ENCODE data around the gene POLR2C. TPM values are rescaled to one million over a fixed set of nuclear protein-coding genes. Genes with fewer than 3 reads are reported as not detected.

Gene POLR2C
- total RNA-seq, 1 donor from 2014 or later, result 37.3 TPM

DNA sequence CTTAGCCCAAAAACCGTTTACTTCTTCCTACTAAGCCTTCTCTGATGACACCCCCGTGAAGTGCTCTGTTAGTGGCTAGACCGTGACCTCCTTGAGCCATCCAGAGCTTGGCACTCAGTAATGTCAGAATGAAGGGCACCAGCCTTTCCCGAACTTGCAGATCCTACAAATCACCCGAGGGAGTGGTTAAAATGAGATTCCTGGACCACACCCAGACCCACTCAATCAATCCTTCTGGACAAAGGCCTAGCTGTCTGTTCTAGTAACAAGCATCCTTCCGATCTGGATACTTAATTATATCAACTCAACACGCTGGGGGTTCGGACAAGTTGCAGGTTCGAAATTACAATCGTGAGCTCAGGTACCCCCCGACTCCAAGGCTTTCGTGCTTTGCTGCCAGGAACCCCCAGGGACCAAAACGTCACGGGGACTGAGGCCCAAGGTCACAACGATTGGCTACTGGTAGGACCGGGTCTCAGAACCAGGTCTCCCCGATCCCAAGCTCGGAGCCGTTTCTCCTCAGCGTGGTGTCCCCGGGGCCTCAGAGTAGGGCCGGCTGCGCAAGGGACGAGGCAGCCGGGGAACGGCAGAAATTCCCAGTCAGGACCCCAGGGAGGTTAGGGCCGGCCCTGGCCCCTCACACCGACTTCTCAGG is 15.8 kb upstream of the POLR2C start:
- DNase-seq (no peak), ATAC-seq (peak; percentile 39)
- intact Hi-C loops (cut with micrococcal nuclease), result no loop called here

DNA sequence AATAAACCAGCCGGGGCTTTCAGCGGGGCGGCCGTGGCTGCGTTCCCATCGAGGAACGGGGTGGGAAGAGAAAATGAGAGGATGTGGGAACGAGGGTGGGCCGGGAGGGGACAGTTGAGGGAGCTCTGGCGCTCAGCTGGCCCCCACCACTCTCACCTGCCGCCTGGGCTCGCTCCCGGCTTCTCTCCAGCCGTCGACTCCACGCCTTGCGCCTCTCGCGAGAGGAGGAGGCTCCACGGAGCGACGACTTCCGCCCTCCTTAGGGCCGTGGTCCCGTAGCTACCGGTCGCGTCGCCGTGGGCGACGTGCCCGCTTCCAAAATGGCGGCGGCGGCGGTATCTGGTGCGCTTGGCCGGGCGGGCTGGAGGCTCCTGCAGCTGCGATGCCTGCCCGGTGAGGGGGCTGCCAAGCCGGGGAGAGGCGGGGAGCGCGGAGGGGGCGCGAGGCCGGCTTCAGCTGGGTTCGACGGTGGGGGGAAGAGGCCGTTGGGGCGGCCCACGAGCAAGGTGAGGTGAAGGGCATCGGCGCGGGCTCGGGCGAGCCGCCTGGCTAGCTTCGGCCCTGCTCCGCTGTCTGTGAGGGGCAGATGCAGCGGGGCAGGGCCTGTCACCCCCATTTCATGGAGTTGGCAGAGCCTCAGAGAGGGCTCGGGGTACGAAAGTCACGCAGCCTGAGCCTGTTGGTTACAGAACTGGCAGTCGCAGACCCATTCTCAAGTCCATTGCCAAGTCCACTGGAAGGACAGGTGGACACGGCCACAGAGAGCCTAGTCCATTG is 15.1 kb upstream of the POLR2C start, which contains the start of the genes CIAPIN1 and COQ9:
CIAPIN1 (minus strand) TSS at position 200 of the 777 bp plus-strand sequence. CDS start 6,457 bp downstream, outside the sequence.
COQ9 (plus strand) TSS at position 294 of the 777 bp plus-strand sequence; CDS start at position 321, 27 bp downstream.
- peak; percentile 99 for ATAC-seq
- intact Hi-C loops (cut with micrococcal nuclease), result no loop called here
- DNase-seq, result peak; percentile 98

DNA sequence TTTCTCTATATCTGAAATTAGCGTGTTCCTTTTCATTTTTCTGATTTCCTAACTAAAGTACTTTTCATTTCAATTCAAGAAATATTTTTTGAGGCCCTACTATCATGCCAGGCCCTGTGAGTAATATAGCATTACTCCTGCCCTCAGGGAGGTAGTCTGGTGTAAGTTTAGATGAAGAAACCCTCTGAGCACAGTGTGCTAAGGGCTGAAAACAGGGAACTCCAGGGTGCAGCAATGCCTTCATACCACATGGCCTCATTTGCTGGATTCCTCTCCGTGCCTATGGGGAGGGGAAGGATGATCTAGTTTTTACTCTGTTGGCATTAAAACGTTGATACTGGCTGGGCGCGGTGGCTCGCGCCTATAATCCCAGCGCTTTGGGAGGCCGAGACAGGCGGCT is 10.5 kb upstream of the POLR2C start:
- no peak for ATAC-seq
- intact Hi-C loops (cut with micrococcal nuclease), result no loop called here
- DNase-seq, result no peak

DNA sequence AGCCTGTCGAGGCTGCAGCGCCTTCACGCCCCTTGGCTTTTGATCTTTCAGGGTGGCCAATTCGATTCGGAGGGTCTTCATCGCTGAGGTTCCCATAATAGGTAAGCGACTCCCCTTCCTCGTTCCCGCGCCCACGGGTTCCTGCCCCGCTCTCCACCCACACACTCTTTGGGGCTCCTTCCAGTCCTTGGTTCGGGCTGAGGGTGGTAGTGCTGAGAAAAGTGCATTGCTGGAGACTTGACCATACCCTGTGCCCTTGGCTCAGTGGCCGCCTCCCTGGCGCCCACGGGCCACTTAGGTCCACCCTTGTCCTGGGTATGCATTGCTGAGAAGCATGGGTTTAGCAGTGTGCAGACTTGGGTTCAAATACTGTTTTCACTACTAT is 491 bp downstream of the POLR2C start:
- intact Hi-C loops (cut with micrococcal nuclease), result loop anchor here (10.0 kb wide), 1 partner anchor 52 kb away; no protein-coding TSS in a partner anchor
- ATAC-seq, result peak; percentile 29
- no peak for DNase-seq

DNA sequence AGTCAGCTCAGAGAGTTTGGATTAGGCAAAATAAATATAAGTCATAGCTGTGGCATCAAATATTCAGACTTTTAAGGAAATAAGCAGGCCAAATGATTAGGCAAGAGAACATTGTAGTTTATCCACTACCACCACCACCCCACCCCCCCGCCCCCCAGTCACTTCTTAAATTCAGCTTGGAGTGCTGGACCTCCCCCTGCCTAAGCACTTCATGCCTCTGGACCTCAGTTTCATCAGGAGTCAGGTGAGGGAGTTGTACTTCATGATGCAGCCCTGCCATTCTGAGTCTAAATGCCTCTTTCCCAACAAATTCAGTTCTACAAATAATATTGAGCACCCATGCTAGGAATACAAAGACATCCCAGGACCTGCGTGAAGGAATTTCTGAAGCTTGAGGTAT is 2.0 kb downstream of the POLR2C start:
- ATAC-seq (no peak), DNase-seq (no peak)
- intact Hi-C loops (cut with micrococcal nuclease), result loop anchor here (10.0 kb wide), 1 partner anchor 50 kb away; no protein-coding TSS in a partner anchor

DNA sequence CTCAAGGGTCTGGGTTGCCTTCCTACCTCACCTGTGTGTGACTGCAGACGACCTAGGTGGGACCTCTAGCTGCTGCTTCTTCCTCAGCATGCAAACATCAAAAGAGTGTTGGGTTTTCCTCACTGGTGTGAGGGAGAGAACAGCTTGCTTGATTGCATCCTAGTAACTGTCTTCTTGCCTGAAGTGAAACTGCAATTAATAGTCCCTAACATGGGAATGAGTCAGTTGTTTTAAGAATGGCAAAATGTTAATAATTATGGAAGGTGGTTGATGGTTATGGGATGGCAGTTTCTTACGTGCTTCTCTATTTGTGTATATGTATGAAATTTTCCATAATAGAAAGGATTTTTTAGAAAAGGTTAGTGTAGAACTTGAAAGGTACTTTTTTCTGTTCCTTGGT is 5.9 kb downstream of the POLR2C start:
- no peak for DNase-seq

DNA sequence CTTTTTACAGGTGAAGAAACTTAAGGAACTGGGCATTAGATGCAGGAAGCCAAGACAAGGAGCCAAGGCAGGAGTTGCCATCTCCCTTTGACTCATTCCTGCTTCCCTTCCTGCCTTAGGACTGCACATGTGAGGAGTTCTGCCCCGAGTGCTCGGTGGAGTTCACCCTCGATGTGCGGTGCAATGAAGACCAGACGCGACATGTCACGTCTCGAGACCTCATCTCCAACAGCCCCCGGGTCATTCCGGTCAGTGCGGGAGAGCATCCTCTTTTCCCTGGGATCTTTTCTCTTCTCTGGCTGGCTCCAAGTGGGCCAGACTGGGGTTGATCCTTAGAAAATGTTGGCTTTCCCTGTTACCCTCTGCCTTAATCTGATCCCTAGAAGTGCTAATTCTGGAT is 6.6 kb downstream of the POLR2C start:
- ATAC-seq, result no peak
- intact Hi-C loops (cut with micrococcal nuclease), result loop anchor here (10.0 kb wide), 1 partner anchor 46 kb away; no protein-coding TSS in a partner anchor
- DNase-seq, result no peak

More for the DNA sequence above, 5.9 kb downstream of the POLR2C start:
- ATAC-seq, result no peak
- intact Hi-C loops (cut with micrococcal nuclease), result loop anchor here (10.0 kb wide), 1 partner anchor 46 kb away; no protein-coding TSS in a partner anchor

DNA sequence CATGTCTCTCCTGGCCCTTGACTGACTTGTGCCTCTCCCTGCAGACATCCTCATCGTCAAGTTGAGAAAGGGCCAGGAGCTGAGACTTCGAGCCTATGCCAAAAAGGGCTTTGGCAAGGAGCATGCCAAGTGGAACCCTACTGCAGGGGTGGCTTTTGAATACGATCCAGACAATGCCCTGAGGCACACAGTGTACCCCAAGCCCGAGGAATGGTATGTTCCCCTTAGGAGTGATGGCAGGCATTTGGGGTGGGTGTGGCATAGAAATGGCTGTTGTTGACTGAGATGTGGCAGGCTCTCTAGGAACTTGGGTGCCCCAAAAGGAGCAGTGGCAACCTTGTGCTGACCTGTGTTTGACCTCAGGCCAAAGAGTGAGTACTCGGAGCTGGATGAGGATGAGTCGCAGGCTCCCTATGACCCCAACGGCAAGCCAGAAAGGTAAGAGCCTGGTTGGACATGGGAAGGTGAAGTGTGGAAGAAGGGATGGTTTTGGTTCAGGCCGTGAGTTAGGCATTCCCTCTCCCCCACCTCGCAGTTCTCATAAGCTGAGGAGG is 7.5 kb downstream of the POLR2C start:
- no peak for DNase-seq
- peak; percentile 34 for ATAC-seq
- intact Hi-C loops (cut with micrococcal nuclease), result loop anchor here (10.0 kb wide), 1 partner anchor 45 kb away; no protein-coding TSS in a partner anchor

DNA sequence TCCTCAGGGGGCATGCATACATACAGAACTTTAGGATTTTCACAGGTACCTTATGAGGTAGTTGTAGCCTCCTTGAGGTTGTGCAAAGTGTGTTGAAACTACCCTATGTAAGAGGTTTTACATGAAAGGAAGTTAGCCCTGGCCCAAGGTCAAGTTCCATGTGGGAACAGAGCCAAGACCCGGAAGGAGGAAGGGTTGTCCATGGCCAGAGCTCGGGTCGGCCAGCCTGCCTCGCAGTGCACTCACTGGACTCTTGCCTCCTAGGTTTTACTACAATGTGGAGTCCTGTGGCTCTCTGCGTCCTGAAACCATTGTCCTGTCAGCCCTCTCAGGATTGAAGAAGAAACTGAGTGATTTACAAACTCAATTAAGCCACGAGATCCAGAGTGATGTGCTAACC is 8.2 kb downstream of the POLR2C start:
- ATAC-seq, result peak; percentile 60
- intact Hi-C loops (cut with micrococcal nuclease), result no loop called here
- DNase-seq, result peak; percentile 72

DNA sequence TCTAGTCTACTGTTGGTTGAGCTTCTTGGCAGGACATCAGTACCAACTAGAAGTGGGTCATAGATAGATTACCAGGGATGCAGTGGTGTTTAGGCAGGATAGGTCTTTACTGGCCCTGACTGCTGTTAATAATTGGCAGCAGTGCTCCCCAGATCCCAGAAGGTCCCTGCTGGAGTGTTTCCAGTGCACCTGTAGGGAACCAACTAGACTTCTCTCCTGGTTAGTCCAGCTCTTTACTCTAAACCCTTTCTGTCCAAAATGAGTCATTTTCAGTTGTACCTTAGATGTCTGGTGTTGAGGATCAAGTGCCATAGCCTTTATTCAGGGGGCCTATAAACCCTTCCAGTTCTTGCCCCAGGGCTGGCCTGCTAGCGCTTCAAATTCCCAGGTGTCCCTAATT is 8.7 kb downstream of the POLR2C start:
- no peak for DNase-seq
- ATAC-seq, result no peak
- intact Hi-C loops (cut with micrococcal nuclease), result no loop called here

DNA sequence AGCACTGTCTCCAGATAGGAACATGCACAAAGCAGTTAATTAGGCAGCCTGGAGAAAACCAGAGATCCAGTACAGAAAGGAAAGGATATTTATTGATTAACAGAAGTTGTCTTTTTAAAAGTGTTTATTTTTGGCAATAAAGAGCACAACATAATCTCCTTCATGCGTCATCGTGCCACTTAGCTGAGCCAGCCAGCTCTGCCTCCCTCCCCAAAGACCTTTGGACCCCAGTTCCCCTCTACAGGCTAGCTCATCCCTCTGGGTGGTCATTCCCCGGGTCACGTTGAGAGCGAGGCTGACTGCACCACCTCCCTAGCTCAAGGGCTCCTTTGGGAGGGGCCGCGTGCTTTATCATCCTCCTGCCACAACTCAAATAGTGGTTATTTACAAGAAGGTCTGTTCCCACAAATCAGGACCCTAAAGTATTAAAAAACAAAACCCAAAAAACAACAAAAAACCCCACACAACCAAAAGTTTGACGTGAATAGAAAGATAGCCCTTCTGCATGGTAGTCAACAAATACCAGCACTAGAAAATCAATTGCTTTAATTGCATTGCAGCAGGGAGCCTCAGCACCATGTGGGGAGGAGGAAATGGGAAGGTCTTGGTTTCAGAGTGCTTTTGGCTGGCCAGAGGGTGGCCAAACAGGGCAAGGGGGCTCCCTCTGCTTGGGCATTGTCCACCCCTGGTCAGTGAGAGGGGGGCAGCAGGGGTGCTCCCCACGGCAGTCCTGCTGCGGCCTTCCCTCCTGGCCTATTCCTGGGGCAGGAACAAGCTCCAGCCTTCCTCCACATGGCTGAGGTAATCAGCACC is 9.6 kb downstream of the POLR2C start:
- DNase-seq (no peak), ATAC-seq (no peak)
- intact Hi-C loops (cut with micrococcal nuclease), result no loop called here

DNA sequence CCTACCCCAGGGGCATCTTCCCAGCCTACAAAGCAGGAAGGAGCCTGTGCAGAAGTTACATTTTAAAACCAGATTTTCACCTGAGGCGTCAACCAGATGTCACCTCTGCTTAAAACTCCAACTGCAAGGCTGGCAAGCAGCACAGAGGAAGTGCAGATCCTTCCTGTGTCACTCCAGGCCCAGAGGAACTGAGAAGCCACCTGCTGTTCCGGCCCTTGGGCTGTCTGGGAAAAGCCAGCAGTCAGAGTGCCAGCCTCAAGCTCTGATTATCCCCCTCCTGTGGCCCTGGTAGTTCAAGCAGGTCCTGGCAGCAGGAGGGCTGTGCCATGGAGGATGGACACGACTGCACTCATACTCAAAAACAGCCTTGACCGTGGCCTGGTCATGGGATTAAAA is 10.2 kb downstream of the POLR2C start:
- ATAC-seq (no peak), DNase-seq (no peak)
- intact Hi-C loops (cut with micrococcal nuclease), result no loop called here

DNA sequence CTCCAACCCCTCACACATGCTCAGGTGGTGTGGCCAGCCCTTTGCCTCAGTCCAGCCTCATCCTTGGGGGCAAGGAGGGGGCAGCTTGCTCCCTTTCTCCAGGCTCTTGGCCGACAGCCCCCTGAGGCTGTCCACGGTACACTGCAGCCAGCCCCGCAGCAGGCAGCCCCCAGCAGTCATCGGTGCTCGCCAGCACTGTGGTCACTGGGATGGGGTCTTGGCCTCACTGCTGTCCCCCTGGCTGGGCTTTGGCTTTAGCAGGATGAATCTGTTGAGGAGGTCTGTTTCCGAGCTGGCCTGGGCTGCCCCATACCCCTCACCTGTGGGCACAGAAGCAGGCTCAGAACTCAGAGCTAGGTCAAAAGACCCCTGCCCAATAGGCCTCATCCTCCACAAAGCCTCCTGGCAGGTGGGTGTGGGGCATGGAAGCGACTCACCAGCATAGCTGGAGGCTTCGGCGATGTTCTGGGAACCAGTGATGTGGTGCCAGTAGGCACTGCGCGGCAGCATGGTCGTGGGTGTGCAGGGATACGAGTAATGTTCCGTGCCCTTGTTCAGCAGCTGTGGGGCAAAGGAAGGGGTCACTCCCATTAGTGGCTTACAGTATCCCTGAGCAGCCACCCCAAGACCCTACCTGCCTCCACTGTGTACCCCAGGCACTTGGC is 10.8 kb downstream of the POLR2C start:
- ATAC-seq, result no peak

DNA sequence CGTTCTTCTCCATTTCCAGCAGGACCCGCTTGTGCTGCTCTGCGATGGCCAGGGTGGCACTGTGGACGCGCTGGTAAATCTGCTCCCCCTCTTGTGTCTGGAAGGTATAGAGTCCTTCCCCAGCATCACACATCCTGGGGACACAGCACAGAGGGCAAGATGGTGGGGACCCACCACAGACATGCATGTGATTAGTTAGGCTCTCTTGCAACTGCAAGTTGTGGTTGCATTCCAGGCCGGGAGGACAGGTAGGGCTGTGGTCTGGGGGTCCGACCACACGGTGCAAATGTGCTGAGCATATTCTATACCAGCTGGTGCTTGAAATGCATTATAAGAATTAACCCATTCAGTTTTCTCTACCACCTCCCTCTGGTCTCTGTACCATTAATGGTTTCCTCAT is 11.4 kb downstream of the POLR2C start:
- ATAC-seq, result no peak
- no peak for DNase-seq
- intact Hi-C loops (cut with micrococcal nuclease), result no loop called here

More for the DNA sequence above, 10.8 kb downstream of the POLR2C start:
- DNase-seq, result no peak
- intact Hi-C loops (cut with micrococcal nuclease), result no loop called here

DNA sequence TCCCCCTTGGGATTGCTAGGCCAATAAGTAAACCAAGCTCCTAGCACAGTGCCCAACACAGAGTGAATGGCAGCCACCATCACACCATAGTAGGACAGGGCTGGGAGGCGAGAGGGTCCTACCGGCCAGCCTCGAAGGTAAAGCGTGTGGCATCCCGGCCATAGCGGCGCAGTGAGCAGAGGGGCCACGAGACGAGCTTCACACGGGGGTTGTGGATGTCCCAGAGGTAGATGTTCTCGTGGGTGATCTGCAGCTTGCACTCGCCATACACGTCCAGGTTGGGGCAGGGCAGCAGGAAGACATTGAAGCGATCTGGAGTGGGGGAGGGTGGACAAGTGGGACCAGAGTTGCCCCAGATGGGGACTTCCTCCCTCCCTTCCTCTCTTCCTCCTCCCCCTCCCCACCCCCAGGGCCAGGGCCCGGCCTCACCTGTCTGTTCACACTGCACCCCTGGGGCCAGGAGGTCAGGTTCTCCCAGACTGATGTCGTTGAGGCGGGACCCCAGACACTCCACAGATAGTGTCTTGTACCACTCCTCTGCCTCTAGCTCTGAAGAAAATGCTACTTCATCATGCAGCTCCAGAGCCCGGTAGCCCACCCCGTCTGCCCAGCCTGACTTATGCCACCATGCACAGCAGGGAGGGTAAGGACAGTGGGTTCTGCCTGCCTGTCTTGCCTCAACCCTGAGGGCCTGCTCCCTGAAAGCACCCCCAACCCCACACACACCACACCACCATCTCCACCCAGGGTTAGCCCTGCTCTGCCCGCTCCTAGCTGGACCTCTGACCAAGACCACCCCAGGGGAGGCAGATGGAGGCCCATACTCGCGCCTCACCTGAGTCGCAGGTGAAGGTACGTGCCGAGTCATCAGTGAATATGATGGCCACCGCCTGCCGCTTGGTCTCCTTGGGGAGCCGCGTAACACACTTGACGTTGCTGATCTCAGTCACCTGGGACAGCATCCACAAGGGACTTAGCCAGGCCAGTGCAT is 12.5 kb downstream of the POLR2C start:
- DNase-seq, result no peak
- ATAC-seq, result no peak
- intact Hi-C loops (cut with micrococcal nuclease), result no loop called here

DNA sequence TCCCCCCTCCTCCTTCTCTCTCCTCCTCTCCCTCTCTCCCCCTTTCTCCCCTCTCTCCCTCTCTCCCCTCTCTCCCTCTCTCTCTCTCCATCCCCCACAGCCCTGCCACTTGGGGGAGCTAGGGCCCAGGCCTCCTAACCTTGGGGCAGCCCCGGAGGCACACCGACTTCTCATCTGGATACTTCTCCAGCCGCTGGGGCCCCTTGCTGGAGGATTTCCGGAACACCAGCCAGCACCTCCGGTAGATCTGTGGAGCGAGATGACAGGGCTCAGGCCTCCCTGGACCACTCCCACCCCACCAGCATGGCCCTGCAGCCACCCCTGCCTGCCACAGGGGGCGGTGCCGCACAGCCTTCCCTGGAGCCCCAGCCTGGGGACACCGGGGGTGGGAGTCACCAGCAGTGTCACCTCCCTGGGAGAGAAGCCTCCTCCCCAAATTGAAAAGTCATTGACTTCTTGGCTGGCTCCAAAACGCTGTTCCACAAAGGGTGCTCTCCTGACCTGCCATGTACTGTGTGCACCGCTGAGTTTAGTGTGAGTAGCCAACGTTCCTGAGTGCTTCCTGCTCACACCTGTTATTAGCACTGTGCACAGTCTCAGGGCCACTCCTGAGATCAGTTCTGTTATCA is 13.3 kb downstream of the POLR2C start:
- intact Hi-C loops (cut with micrococcal nuclease), result no loop called here
- peak; percentile 24 for ATAC-seq
- DNase-seq, result peak; percentile 55
